ENCODE results near the gene BTF3.
A peak's percentile ranks its signal among the peaks of the same experiment; 100 is the strongest.

Gene BTF3

GRCh38 chr5:73495772-73496335 lies 2.4 kb upstream of the BTF3 start:
- TF ChIP-seq EP300 (IDR thresholded peaks at IDR 0.05; ENCODE audit: borderline replicate concordance), result no peak
- no peak for TF ChIP-seq EGR1 (IDR thresholded peaks at IDR 0.05)
- no peak for TF ChIP-seq USF1 (IDR thresholded peaks at IDR 0.05)
- TF ChIP-seq TAF1 (IDR thresholded peaks at IDR 0.05; ENCODE audit: low read depth), result no peak
- no peak for TF ChIP-seq YY1 (IDR thresholded peaks at IDR 0.05; ENCODE audit: low read depth)
- no peak for TF ChIP-seq FOXM1 (IDR thresholded peaks at IDR 0.05; ENCODE audit: borderline replicate concordance, low read depth)
- TF ChIP-seq REST (IDR thresholded peaks at IDR 0.05; ENCODE audit: low read depth), result no peak
- no peak for TF ChIP-seq ZBTB7A (IDR thresholded peaks at IDR 0.05; ENCODE audit: low read depth)
- no peak for TF ChIP-seq CREB1 (IDR thresholded peaks at IDR 0.05; ENCODE audit: low read depth)
- no peak for TF ChIP-seq RAD21 (IDR thresholded peaks at IDR 0.05; ENCODE audit: low read depth)
- no peak for TF ChIP-seq TCF12 (IDR thresholded peaks at IDR 0.05; ENCODE audit: low read depth)
- TF ChIP-seq NFIC (IDR thresholded peaks at IDR 0.05), result no peak

GRCh38 chr5:73496984-73497457 lies 1.2 kb upstream of the BTF3 start:
- no peak for TF ChIP-seq TAF1 (IDR thresholded peaks at IDR 0.05; ENCODE audit: low read depth)
- 0 out of 2 replicates have a peak, but pooled peaks have one; percentile 36 for TF ChIP-seq YY1 (IDR thresholded peaks at IDR 0.05; ENCODE audit: low read depth)
- TF ChIP-seq TEAD4 (IDR thresholded peaks at IDR 0.05), result peak; percentile 75
- TF ChIP-seq FOXM1 (IDR thresholded peaks at IDR 0.05; ENCODE audit: borderline replicate concordance, low read depth), result no peak
- TF ChIP-seq USF1 (IDR thresholded peaks at IDR 0.05), result peak; percentile 66

- TF ChIP-seq EGR1 (IDR thresholded peaks at IDR 0.05) (no peak), RAD21 (IDR thresholded peaks at IDR 0.05; ENCODE audit: low read depth) (no peak), FOXM1 (IDR thresholded peaks at IDR 0.05; ENCODE audit: borderline replicate concordance, low read depth) (no peak), ZBTB7A (IDR thresholded peaks at IDR 0.05; ENCODE audit: low read depth) (no peak), TAF1 (IDR thresholded peaks at IDR 0.05; ENCODE audit: low read depth) (no peak), EP300 (IDR thresholded peaks at IDR 0.05; ENCODE audit: borderline replicate concordance) (no peak), NFIC (IDR thresholded peaks at IDR 0.05) (no peak), TEAD4 (IDR thresholded peaks at IDR 0.05) (no peak), CREB1 (IDR thresholded peaks at IDR 0.05; ENCODE audit: low read depth) (no peak), CEBPB (IDR thresholded peaks at IDR 0.05) (no peak), REST (IDR thresholded peaks at IDR 0.05; ENCODE audit: low read depth) (no peak)
Observed at GRCh38 chr5:73497497-73498056, 665 bp upstream of the BTF3 start.

- TF ChIP-seq YY1 (IDR thresholded peaks at IDR 0.05; ENCODE audit: low read depth), result no peak
- TF ChIP-seq MAX (IDR thresholded peaks at IDR 0.05), result no peak
- no peak for TF ChIP-seq CEBPB (IDR thresholded peaks at IDR 0.05)
- TF ChIP-seq FOXM1 (IDR thresholded peaks at IDR 0.05; ENCODE audit: borderline replicate concordance, low read depth), result no peak
- TF ChIP-seq RAD21 (IDR thresholded peaks at IDR 0.05; ENCODE audit: low read depth), result no peak
- no peak for TF ChIP-seq CREB1 (IDR thresholded peaks at IDR 0.05; ENCODE audit: low read depth)
- no peak for TF ChIP-seq NFIC (IDR thresholded peaks at IDR 0.05)
- no peak for TF ChIP-seq EP300 (IDR thresholded peaks at IDR 0.05; ENCODE audit: borderline replicate concordance)
- no peak for TF ChIP-seq REST (IDR thresholded peaks at IDR 0.05; ENCODE audit: low read depth)
- TF ChIP-seq USF1 (IDR thresholded peaks at IDR 0.05), result no peak
Observed at GRCh38 chr5:73499187-73499586, 945 bp downstream of the BTF3 start.

Measured in Ishikawa (cell line).